Hepatocyte (in vitro differentiated cells): ENCODE data around the gene SET. TPM values are rescaled to one million over a fixed set of nuclear protein-coding genes. Genes with fewer than 3 reads are reported as not detected.

Source experiments
- DNase-seq: peaks from one replicate; pipeline ENCODE4 v3.0.0-alpha.2; 2016; ENCODE audit warnings: low spot score
- H2AFZ ChIP-seq: fragments of 200-600 bp; sonication (generic); 2 replicates; pipeline ENCODE4 v1.6.0; 2016; ENCODE audit warnings: antibody characterized with exemption, mild to moderate bottlenecking
- H3K27ac ChIP-seq: fragments of 200-600 bp; sonication (generic); 2 replicates; pipeline ENCODE4 v1.5.1; 2016; ENCODE audit warnings: mild to moderate bottlenecking
- H3K27me3 ChIP-seq: fragments of 200-600 bp; sonication (generic); 2 replicates; pipeline ENCODE4 v1.6.1; 2016
- H3K36me3 ChIP-seq: fragments of 200-600 bp; sonication (generic); replicated peaks from 2 replicates; pipeline ENCODE4 v1.5.1; 2016; ENCODE audit warnings: low read depth; ENCODE audit not compliant: insufficient read depth
- H3K4me1 ChIP-seq: fragments of 200-600 bp; sonication (generic); 2 replicates; pipeline ENCODE4 v1.5.1; 2016; ENCODE audit warnings: mild to moderate bottlenecking, moderate library complexity; ENCODE audit not compliant: insufficient read depth
- H3K4me2 ChIP-seq: fragments of 200-600 bp; sonication (generic); 2 replicates; pipeline ENCODE4 v1.6.0; 2016
- H3K4me3 ChIP-seq: fragments of 200-600 bp; sonication (generic); 2 replicates; pipeline ENCODE4 v1.5.1; 2016; ENCODE audit warnings: mild to moderate bottlenecking
- H3K79me2 ChIP-seq: fragments of 200-600 bp; sonication (generic); 2 replicates; pipeline ENCODE4 v1.6.0; 2017; ENCODE audit warnings: mild to moderate bottlenecking
- H3K9me2 ChIP-seq: fragments of 200-600 bp; sonication (generic); replicated peaks from 2 replicates; pipeline ENCODE4 v1.6.0; 2017; ENCODE audit warnings: mild to moderate bottlenecking; ENCODE audit not compliant: insufficient read depth
- H3K9me3 ChIP-seq: fragments of 200-600 bp; sonication (generic); 2 replicates; pipeline ENCODE4 v1.5.1; 2016; ENCODE audit warnings: low read depth, mild to moderate bottlenecking
- H4K20me1 ChIP-seq: fragments of 200-600 bp; sonication (generic); 2 replicates; pipeline ENCODE4 v1.6.0; 2016; ENCODE audit warnings: mild to moderate bottlenecking; ENCODE audit not compliant: insufficient read depth, poor library complexity, severe bottlenecking
- CTCF ChIP-seq: fragments of 200-600 bp; sonication (generic); IDR thresholded peaks from 2 replicates; pipeline ENCODE4 v1.5.1; 2016; ENCODE audit warnings: antibody characterized with exemption, mild to moderate bottlenecking; ENCODE audit not compliant: poor library complexity
- EZH2 ChIP-seq: fragments of 200-600 bp; sonication (generic); IDR thresholded peaks from 2 replicates; pipeline ENCODE4 v1.6.1; 2016; ENCODE audit warnings: antibody characterized with exemption, mild to moderate bottlenecking, borderline replicate concordance
- EZH2phosphoT487 ChIP-seq: fragments of 200-600 bp; sonication (generic); IDR thresholded peaks from one replicate; pipeline ENCODE4 v1.6.1; 2018; ENCODE audit warnings: antibody characterized with exemption, mild to moderate bottlenecking, low read depth, moderate library complexity; ENCODE audit not compliant: unreplicated experiment, severe bottlenecking
- WGBS: methylation state at CpG from one replicate; pipeline ENCODE4 v1.1.6; 2016; ENCODE audit warnings: low lambda C conversion rate; ENCODE audit errors: missing lambda C conversion rate; 5-methylcytosine and 5-hydroxymethylcytosine counted together
- polyA plus RNA-seq: library from polyadenylated mRNA; unstranded; fragments of >200 nt; fragmentation: Nextera tagmentation; extraction: Ambion mirVana; gene quantifications from 2 replicates; pipeline ENCODE4 v1.2.1, GENCODE V29; 2016
- total RNA-seq: library from RNA; depleted of rRNA; stranded (reverse); fragments of >200 nt; gene quantifications from 2 replicates; pipeline ENCODE4 v1.2.3, GENCODE V29; 2014

Gene SET
- total and polyA plus RNA-seq, 2 experiments from 2014 or later = 217 to 416 TPM

- no peaks in the 10 kb centered on the region for H3K27me3 ChIP-seq
- no peaks in the 10 kb centered on the region for H4K20me1 ChIP-seq
- WGBS = 2% methylated on average over 3 of the region's 3 CpGs
- H3K27ac ChIP-seq = peak overlapping the region; percentile 99
- peak overlapping the region; percentile 77 for H3K4me3 ChIP-seq
- DNase-seq = no peak
- no peaks in the 10 kb centered on the region for H3K36me3 ChIP-seq
- peaks cover 45% of the 10 kb centered on the region for H3K79me2 ChIP-seq
- H3K9me2 ChIP-seq = no peaks in the 10 kb centered on the region
- peak overlapping the region; percentile 98 for H3K4me2 ChIP-seq
- H2AFZ ChIP-seq = peak overlapping the region; percentile 29
- TF ChIP-seq CTCF (no peak), EZH2 (no peak), EZH2phosphoT487 (no peak)
- peaks cover 33% of the 10 kb centered on the region for H3K4me1 ChIP-seq
- no peaks in the 10 kb centered on the region for H3K9me3 ChIP-seq
These were observed 5.0 kb upstream of the SET start for GRCh38 chr9:128684065-128684324.

- DNase-seq = peak; percentile 91
- H3K79me2 ChIP-seq = peaks cover 47% of the 10 kb centered on the region
- H3K9me2 ChIP-seq = no peaks in the 10 kb centered on the region
These were observed 4.5 kb upstream of the SET start for GRCh38 chr9:128684325-128685199.

GRCh38 chr9:128685636-128686489, 3.2 kb upstream of the SET start:
- WGBS = 71% methylated on average over 17 of the region's 17 CpGs
- peak; percentile 57 for DNase-seq
- Histone ChIP-seq H3K9me2 (no peaks in the 10 kb centered on the region), H3K4me2 (peak overlapping the region; percentile 98), H2AFZ (peak overlapping the region; percentile 10), H3K4me1 (peaks cover 33% of the 10 kb centered on the region), H3K27me3 (no peaks in the 10 kb centered on the region), H3K9me3 (no peaks in the 10 kb centered on the region), H3K36me3 (no peaks in the 10 kb centered on the region), H3K27ac (peak overlapping the region; percentile 99), H4K20me1 (peaks cover 9% of the 10 kb centered on the region), H3K79me2 (peaks cover 56% of the 10 kb centered on the region), H3K4me3 (no peak overlapping the region)
- TF ChIP-seq CTCF (no peak), EZH2phosphoT487 (no peak), EZH2 (no peak)

More at GRCh38 chr9:128684325-128685199, 4.5 kb upstream of the SET start:
- Histone ChIP-seq H3K4me1 (peaks cover 33% of the 10 kb centered on the region), H3K4me2 (peak overlapping the region; percentile 98), H3K36me3 (no peaks in the 10 kb centered on the region), H3K27ac (peak overlapping the region; percentile 99), H3K27me3 (no peaks in the 10 kb centered on the region), H4K20me1 (no peaks in the 10 kb centered on the region), H3K9me3 (no peaks in the 10 kb centered on the region), H3K4me3 (peak overlapping the region; percentile 77), H2AFZ (peak overlapping the region; percentile 29)
- TF ChIP-seq EZH2phosphoT487 (no peak), EZH2 (no peak), CTCF (no peak)
- 13% methylated on average over 10 of the region's 15 CpGs for WGBS
